Endothelial cell (in vitro differentiated cells): ENCODE measurements around the gene AOC1. TPM values are rescaled to one million over a fixed set of nuclear protein-coding genes. Genes with fewer than 3 reads are reported as not detected.

ENCODE experiments used
- DNase-seq: peaks from one replicate; pipeline ENCODE4 v3.0.0; 2021; ENCODE audit warnings: low spot score
- H3K27ac Mint-ChIP-seq: one replicate; pipeline ENCODE4 v1.8.0; 2021; ENCODE audit warnings: mixed read lengths, inconsistent platforms; ENCODE audit not compliant: unreplicated experiment
- H3K27me3 Mint-ChIP-seq: one replicate; pipeline ENCODE4 v1.8.0; 2021; ENCODE audit warnings: mild to moderate bottlenecking, moderate library complexity, mixed read lengths, inconsistent platforms; ENCODE audit not compliant: unreplicated experiment
- H3K36me3 Mint-ChIP-seq: one replicate; pipeline ENCODE4 v1.8.0; 2021; ENCODE audit warnings: mild to moderate bottlenecking, low read depth, mixed read lengths, inconsistent platforms; ENCODE audit not compliant: unreplicated experiment
- H3K4me1 Mint-ChIP-seq: one replicate; pipeline ENCODE4 v1.8.0; 2021; ENCODE audit warnings: mild to moderate bottlenecking, mixed read lengths, inconsistent platforms; ENCODE audit not compliant: unreplicated experiment
- H3K4me3 Mint-ChIP-seq: one replicate; pipeline ENCODE4 v1.8.0; 2021; ENCODE audit warnings: mild to moderate bottlenecking, mixed read lengths, inconsistent platforms; ENCODE audit not compliant: unreplicated experiment
- H3K9me3 Mint-ChIP-seq: one replicate; pipeline ENCODE4 v1.8.0; 2021; ENCODE audit warnings: mixed read lengths, inconsistent platforms; ENCODE audit not compliant: unreplicated experiment
- CTCF ChIP-seq: fragments of 200-600 bp; sonication (generic); IDR thresholded peaks from one replicate; pipeline ENCODE4 v1.5.0; 2021; ENCODE audit warnings: antibody characterized with exemption; ENCODE audit not compliant: unreplicated experiment
- total RNA-seq: library from RNA; stranded (reverse); fragmentation: NEBNext Ultra II Directional; extraction: Animal tissue kit (Norgen Biotek cat#: 25700); gene quantifications from one replicate; pipeline ENCODE4 v1.2.1, GENCODE V29; 2021; ENCODE audit not compliant: unreplicated experiment

Gene AOC1
- total RNA-seq, 1 donor from 2014 or later, result 0.41 TPM

GRCh38 chr7:150860978-150861295 lies 8.6 kb downstream of the AOC1 start:
- Mint-ChIP-seq H3K4me3 (no peak overlapping the region), H3K4me1 (peaks cover 9% of the 10 kb centered on the region), H3K9me3 (peaks cover 7% of the 10 kb centered on the region), H3K27me3 (peaks cover 6% of the 10 kb centered on the region), H3K36me3 (peaks cover 12% of the 10 kb centered on the region), H3K27ac (no peak overlapping the region)
- no peak for DNase-seq
- TF ChIP-seq CTCF, result no peak

- peaks cover 7% of the 10 kb centered on the region for H3K9me3 Mint-ChIP-seq
- peaks cover 9% of the 10 kb centered on the region for H3K4me1 Mint-ChIP-seq
- H3K4me3 Mint-ChIP-seq, result no peak overlapping the region
- DNase-seq, result no peak
- no peak overlapping the region for H3K27ac Mint-ChIP-seq
- no peak for TF ChIP-seq CTCF
- H3K27me3 Mint-ChIP-seq, result peaks cover 6% of the 10 kb centered on the region
- H3K36me3 Mint-ChIP-seq, result peaks cover 13% of the 10 kb centered on the region
Measured at GRCh38 chr7:150862356-150862755, 10.0 kb downstream of the AOC1 start.

GRCh38 chr7:150863946-150864345 lies 11.6 kb downstream of the AOC1 start:
- H3K36me3 Mint-ChIP-seq, result peaks cover 18% of the 10 kb centered on the region
- no peak for TF ChIP-seq CTCF
- DNase-seq, result no peak
- H3K27me3 Mint-ChIP-seq, result peaks cover 10% of the 10 kb centered on the region
- H3K4me1 Mint-ChIP-seq, result peaks cover 9% of the 10 kb centered on the region
- no peak overlapping the region for H3K27ac Mint-ChIP-seq
- no peak overlapping the region for H3K4me3 Mint-ChIP-seq
- H3K9me3 Mint-ChIP-seq, result peaks cover 7% of the 10 kb centered on the region

- Mint-ChIP-seq H3K9me3 (peaks cover 7% of the 10 kb centered on the region), H3K27me3 (peaks cover 8% of the 10 kb centered on the region), H3K36me3 (peaks cover 16% of the 10 kb centered on the region), H3K4me1 (no peaks in the 10 kb centered on the region), H3K27ac (no peak overlapping the region), H3K4me3 (no peak overlapping the region)
- DNase-seq, result no peak
- no peak for TF ChIP-seq CTCF
Measured at GRCh38 chr7:150866932-150867564, 14.7 kb downstream of the AOC1 start.

- DNase-seq, result no peak
- no peak for TF ChIP-seq CTCF
- Mint-ChIP-seq H3K4me1 (no peaks in the 10 kb centered on the region), H3K9me3 (peaks cover 7% of the 10 kb centered on the region), H3K27me3 (peaks cover 8% of the 10 kb centered on the region), H3K4me3 (no peak overlapping the region), H3K27ac (no peak overlapping the region), H3K36me3 (peaks cover 14% of the 10 kb centered on the region)
Measured at GRCh38 chr7:150867605-150868004, 15.3 kb downstream of the AOC1 start.
